ENCODE data around the gene OR4K2. TPM values are rescaled to one million over a fixed set of nuclear protein-coding genes. Genes with fewer than 3 reads are reported as not detected.

Gene OR4K2
- total RNA-seq, 2 experiments from 2014 or later: not detected

- no peak for ATAC-seq
- Mint-ChIP-seq H3K36me3 (ENCODE audit: low read depth) (no peaks in the 10 kb centered on the region), H3K9me3 (ENCODE audit: insufficient read depth) (peaks cover 9% of the 10 kb centered on the region), H3K4me1 (ENCODE audit: low read depth) (no peaks in the 10 kb centered on the region), H3K4me3 (no peak overlapping the region), H3K27ac (no peak overlapping the region), H3K27me3 (ENCODE audit: low read depth) (no peaks in the 10 kb centered on the region)
- ChIA-PET POLR2A (no interaction called here), CTCF (no interaction called here)
- no peak for DNase-seq
These were observed 31.7 kb downstream of the OR4K2 start for GRCh38 chr14:19906665-19907064.

GRCh38 chr14:19911114-19911513 lies 36.2 kb downstream of the OR4K2 start:
- DNase-seq (no peak), ATAC-seq (no peak)
- Mint-ChIP-seq H3K9me3 (ENCODE audit: insufficient read depth) (peaks cover 8% of the 10 kb centered on the region), H3K36me3 (ENCODE audit: low read depth) (no peaks in the 10 kb centered on the region), H3K4me1 (ENCODE audit: low read depth) (no peaks in the 10 kb centered on the region), H3K27ac (no peak overlapping the region), H3K4me3 (no peak overlapping the region), H3K27me3 (ENCODE audit: low read depth) (no peaks in the 10 kb centered on the region)
- ChIA-PET POLR2A (no interaction called here), CTCF (no interaction called here)

- Mint-ChIP-seq H3K9me3 (ENCODE audit: insufficient read depth) (no peaks in the 10 kb centered on the region), H3K4me1 (ENCODE audit: low read depth) (no peaks in the 10 kb centered on the region), H3K27me3 (ENCODE audit: low read depth) (no peaks in the 10 kb centered on the region), H3K36me3 (ENCODE audit: low read depth) (no peaks in the 10 kb centered on the region), H3K27ac (no peak overlapping the region), H3K4me3 (no peak overlapping the region)
- ChIA-PET CTCF (no interaction called here), POLR2A (no interaction called here)
- DNase-seq (no peak), ATAC-seq (no peak)
These were observed 42.3 kb downstream of the OR4K2 start for GRCh38 chr14:19917243-19917642.

- Mint-ChIP-seq H3K4me1 (ENCODE audit: low read depth) (no peaks in the 10 kb centered on the region), H3K4me3 (no peak overlapping the region), H3K27me3 (ENCODE audit: low read depth) (no peaks in the 10 kb centered on the region), H3K27ac (no peak overlapping the region), H3K9me3 (ENCODE audit: insufficient read depth) (no peaks in the 10 kb centered on the region), H3K36me3 (ENCODE audit: low read depth) (no peaks in the 10 kb centered on the region)
- POLR2A ChIA-PET: no interaction called here
- ATAC-seq (no peak), DNase-seq (no peak)
- CTCF ChIA-PET: no interaction called here
These were observed 43.1 kb downstream of the OR4K2 start for GRCh38 chr14:19917955-19918518.

GRCh38 chr14:19918553-19919264 lies 43.8 kb downstream of the OR4K2 start:
- DNase-seq (no peak), ATAC-seq (no peak)
- H3K27me3 Mint-ChIP-seq (ENCODE audit: low read depth): no peaks in the 10 kb centered on the region
- ChIA-PET POLR2A (no interaction called here), CTCF (no interaction called here)
- no peak overlapping the region for H3K4me3 Mint-ChIP-seq
- no peaks in the 10 kb centered on the region for H3K36me3 Mint-ChIP-seq (ENCODE audit: low read depth)
- H3K9me3 Mint-ChIP-seq (ENCODE audit: insufficient read depth): no peaks in the 10 kb centered on the region
- H3K4me1 Mint-ChIP-seq (ENCODE audit: low read depth): no peaks in the 10 kb centered on the region
- H3K27ac Mint-ChIP-seq: no peak overlapping the region

GRCh38 chr14:19920021-19920657 lies 45.2 kb downstream of the OR4K2 start, which contains the start of gene OR4K5:
OR4K5 (plus strand) TSS chr14:19920607; CDS start chr14:19920607, 0 bp downstream.
- Mint-ChIP-seq H3K4me1 (ENCODE audit: low read depth) (no peaks in the 10 kb centered on the region), H3K27ac (no peak within 1 kb of the TSS), H3K27me3 (ENCODE audit: low read depth) (no peaks in the 10 kb centered on the region), H3K36me3 (ENCODE audit: low read depth) (no peaks in the 10 kb centered on the region), H3K9me3 (ENCODE audit: insufficient read depth) (no peaks in the 10 kb centered on the region), H3K4me3 (no peak within 1 kb of the TSS)
- CTCF ChIA-PET: no interaction called here
- DNase-seq (no peak), ATAC-seq (no peak)
- POLR2A ChIA-PET: no interaction called here

GRCh38 chr14:19930617-19931016 lies 55.7 kb downstream of the OR4K2 start, which contains the start of gene OR4K1:
OR4K1 (plus strand) TSS chr14:19930917; CDS start chr14:19935667, 4,750 bp downstream.
- ATAC-seq (no peak), DNase-seq (no peak)
- no peak within 1 kb of the TSS for H3K27ac Mint-ChIP-seq
- no peaks in the 10 kb centered on the region for H3K36me3 Mint-ChIP-seq (ENCODE audit: low read depth)
- no peaks in the 10 kb centered on the region for H3K9me3 Mint-ChIP-seq (ENCODE audit: insufficient read depth)
- CTCF ChIA-PET: no interaction called here
- POLR2A ChIA-PET: no interaction called here
- H3K27me3 Mint-ChIP-seq (ENCODE audit: low read depth): no peaks in the 10 kb centered on the region
- H3K4me3 Mint-ChIP-seq: no peak within 1 kb of the TSS
- H3K4me1 Mint-ChIP-seq (ENCODE audit: low read depth): no peaks in the 10 kb centered on the region

Other genes starting within 250 kb of the OR4K2 start
- gene OR11H2, start 161.3 kb upstream of the OR4K2 start, total RNA-seq: not detected
- not detected for gene OR4Q3, start 131.6 kb upstream of the OR4K2 start, total RNA-seq
- gene OR4M1, start 101.6 kb upstream of the OR4K2 start, total RNA-seq: not detected
- not detected for gene OR4N2, start 71.4 kb upstream of the OR4K2 start, total RNA-seq
- not detected for gene OR4K5, start 45.5 kb downstream of the OR4K2 start, total RNA-seq
- not detected for gene OR4K1, start 55.8 kb downstream of the OR4K2 start, total RNA-seq
- not detected for gene OR4K15, start 100.4 kb downstream of the OR4K2 start, total RNA-seq
- gene OR4Q2, start 127.0 kb downstream of the OR4K2 start, total RNA-seq: not detected
- not detected for gene OR4K14, start 144.2 kb downstream of the OR4K2 start, total RNA-seq
- gene OR4K13, start 160.9 kb downstream of the OR4K2 start, total RNA-seq: not detected
- not detected for gene OR4L1, start 184.9 kb downstream of the OR4K2 start, total RNA-seq
- not detected for gene OR4K17, start 235.6 kb downstream of the OR4K2 start, total RNA-seq

Measured in activated CD8-positive, alpha-beta T cell treated with anti-CD3 and anti-CD28 coated beads, Interleukin-2, amount 10 ng/mL, durations not matched to agents 7 days and 5 days (primary cell).